Peyer's patch (tissue), 4 donors: ENCODE data around the gene PLEKHH1.

Experiments
- POLR2A ChIP-seq, 2 donors: fragments of 450-650 bp; IDR thresholded peaks; one replicate each; pipeline ENCODE4 v1.5.1; 2017; ENCODE audit warnings: antibody characterized with exemption in 2 of 2, mild to moderate bottlenecking in 2 of 2, moderate library complexity in 2 of 2
- TF ChIP-seq, protein P1 (sequence below), 6 experiments: fragments of 450-650 bp in 4 of 6; fragments of 200-600 bp in 2 of 6; sonication (generic) in 1 of 6; IDR thresholded peaks; one replicate each; pipeline ENCODE4 v1.5.1; 2017 to 2019; ENCODE audit warnings: antibody characterized with exemption in 6 of 6, mild to moderate bottlenecking in 3 of 6, moderate library complexity in 1 of 6

DNA sequence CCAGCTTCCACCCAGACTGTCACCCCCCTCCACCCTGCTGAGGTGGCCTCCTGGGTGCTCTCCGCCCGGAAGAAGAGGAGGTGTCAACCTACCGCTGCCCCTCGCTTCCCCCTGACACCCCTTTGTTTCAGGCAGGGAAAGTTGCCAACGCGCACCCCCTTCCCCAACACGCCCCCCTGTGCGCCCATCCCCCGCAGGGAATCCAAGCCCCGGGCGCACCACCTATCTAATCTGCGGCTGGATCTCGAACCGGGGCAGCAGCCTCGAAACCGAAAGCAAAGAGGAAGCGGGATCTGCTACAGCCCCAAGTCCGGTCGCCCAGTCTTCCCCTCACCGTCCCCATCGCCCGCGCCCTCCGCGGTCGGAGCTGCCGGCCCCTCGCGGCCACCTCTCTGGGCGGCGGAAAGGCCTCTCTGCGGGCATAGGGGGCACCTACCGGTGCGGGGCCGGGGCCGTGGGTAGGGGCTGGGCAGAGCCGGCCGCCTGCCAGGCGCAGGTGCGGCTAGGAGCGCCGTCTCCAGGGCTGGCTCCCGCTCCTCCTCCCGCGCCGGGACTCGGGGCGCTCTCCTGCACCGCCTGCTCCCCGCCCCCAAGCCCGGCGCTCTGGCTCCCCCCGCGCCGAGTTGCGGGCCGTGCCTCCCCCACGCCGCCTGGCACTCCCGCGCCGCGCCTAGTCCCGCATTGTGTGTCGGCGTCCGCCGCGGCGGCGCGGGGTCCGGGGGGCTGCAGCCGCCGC is 18.3 kb upstream of the PLEKHH1 start:
- TF ChIP-seq POLR2A (IDR thresholded peaks at IDR 0.05) = peak; percentile 46 to 47
- TF ChIP-seq, protein P1, sequence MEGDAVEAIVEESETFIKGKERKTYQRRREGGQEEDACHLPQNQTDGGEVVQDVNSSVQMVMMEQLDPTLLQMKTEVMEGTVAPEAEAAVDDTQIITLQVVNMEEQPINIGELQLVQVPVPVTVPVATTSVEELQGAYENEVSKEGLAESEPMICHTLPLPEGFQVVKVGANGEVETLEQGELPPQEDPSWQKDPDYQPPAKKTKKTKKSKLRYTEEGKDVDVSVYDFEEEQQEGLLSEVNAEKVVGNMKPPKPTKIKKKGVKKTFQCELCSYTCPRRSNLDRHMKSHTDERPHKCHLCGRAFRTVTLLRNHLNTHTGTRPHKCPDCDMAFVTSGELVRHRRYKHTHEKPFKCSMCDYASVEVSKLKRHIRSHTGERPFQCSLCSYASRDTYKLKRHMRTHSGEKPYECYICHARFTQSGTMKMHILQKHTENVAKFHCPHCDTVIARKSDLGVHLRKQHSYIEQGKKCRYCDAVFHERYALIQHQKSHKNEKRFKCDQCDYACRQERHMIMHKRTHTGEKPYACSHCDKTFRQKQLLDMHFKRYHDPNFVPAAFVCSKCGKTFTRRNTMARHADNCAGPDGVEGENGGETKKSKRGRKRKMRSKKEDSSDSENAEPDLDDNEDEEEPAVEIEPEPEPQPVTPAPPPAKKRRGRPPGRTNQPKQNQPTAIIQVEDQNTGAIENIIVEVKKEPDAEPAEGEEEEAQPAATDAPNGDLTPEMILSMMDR (IDR thresholded peaks at IDR 0.05) = peak in 1 of 6 experiments; percentile 1
